ENCODE data around the gene SFXN2. TPM values are rescaled to one million over a fixed set of nuclear protein-coding genes. Genes with fewer than 3 reads are reported as not detected.
"Not testable (repeated sequence)": the region's sequence is repeated elsewhere in the genome, so short reads cannot be mapped to it uniquely, and the experiment has no call there.

The SFXN2 gene
- total RNA-seq, 1 experiment from 2014 or later = 5.4 TPM

GRCh38 chr10:102691285-102692066 lies 23.0 kb upstream of the SFXN2 start:
- Histone ChIP-seq H3F3A (ENCODE audit: insufficient read depth, low read depth) (no peaks in the 10 kb centered on the region), H2AFZ (no peak overlapping the region), H3K4me1 (replicated peaks; ENCODE audit: insufficient read depth) (peaks cover 6% of the 10 kb centered on the region), H3K36me3 (ENCODE audit: low read depth) (no peaks in the 10 kb centered on the region), H3K9me2 (ENCODE audit: insufficient read depth) (no peaks in the 10 kb centered on the region), H3K9me3 (ENCODE audit: insufficient read depth, low read depth) (no peaks in the 10 kb centered on the region), H3K27me3 (ENCODE audit: insufficient read depth, low read depth) (no peaks in the 10 kb centered on the region), H3K27ac (no peak overlapping the region), H3K4me2 (no peak overlapping the region), H3K79me2 (ENCODE audit: low read depth) (no peaks in the 10 kb centered on the region), H4K20me1 (ENCODE audit: insufficient read depth) (no peaks in the 10 kb centered on the region), H3K4me3 (no peak overlapping the region)
- no TSS peak for BruUV-seq (replicated peaks)
- intact Hi-C loops (cut with micrococcal nuclease; ENCODE audit: unreplicated experiment) = no loop called here
- CTCF ChIA-PET = no interaction called here
- DNase-seq = no peak
- POLR2A ChIA-PET (ENCODE audit: unreplicated experiment) = no interaction called here
- no peak for TF ChIP-seq EZH2 (IDR thresholded peaks at IDR 0.05; ENCODE audit: low read depth)
- TF ChIP-seq, protein P1, sequence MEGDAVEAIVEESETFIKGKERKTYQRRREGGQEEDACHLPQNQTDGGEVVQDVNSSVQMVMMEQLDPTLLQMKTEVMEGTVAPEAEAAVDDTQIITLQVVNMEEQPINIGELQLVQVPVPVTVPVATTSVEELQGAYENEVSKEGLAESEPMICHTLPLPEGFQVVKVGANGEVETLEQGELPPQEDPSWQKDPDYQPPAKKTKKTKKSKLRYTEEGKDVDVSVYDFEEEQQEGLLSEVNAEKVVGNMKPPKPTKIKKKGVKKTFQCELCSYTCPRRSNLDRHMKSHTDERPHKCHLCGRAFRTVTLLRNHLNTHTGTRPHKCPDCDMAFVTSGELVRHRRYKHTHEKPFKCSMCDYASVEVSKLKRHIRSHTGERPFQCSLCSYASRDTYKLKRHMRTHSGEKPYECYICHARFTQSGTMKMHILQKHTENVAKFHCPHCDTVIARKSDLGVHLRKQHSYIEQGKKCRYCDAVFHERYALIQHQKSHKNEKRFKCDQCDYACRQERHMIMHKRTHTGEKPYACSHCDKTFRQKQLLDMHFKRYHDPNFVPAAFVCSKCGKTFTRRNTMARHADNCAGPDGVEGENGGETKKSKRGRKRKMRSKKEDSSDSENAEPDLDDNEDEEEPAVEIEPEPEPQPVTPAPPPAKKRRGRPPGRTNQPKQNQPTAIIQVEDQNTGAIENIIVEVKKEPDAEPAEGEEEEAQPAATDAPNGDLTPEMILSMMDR (conservative IDR thresholded peaks at IDR 0.05) = no peak

- CTCF ChIA-PET = interaction anchor here (0.7 kb wide), 1 partner anchor 19 kb away, joined by 5 read pairs; no protein-coding TSS in a partner anchor
- H3F3A ChIP-seq (ENCODE audit: insufficient read depth, low read depth); intact Hi-C loops (cut with micrococcal nuclease; ENCODE audit: unreplicated experiment); H3K9me2 ChIP-seq (ENCODE audit: insufficient read depth); POLR2A ChIA-PET (ENCODE audit: unreplicated experiment); H2AFZ ChIP-seq; H3K4me1 ChIP-seq (replicated peaks; ENCODE audit: insufficient read depth); H3K79me2 ChIP-seq (ENCODE audit: low read depth); H3K36me3 ChIP-seq (ENCODE audit: low read depth); H3K27ac ChIP-seq; H3K9me3 ChIP-seq (ENCODE audit: insufficient read depth, low read depth); H4K20me1 ChIP-seq (ENCODE audit: insufficient read depth); H3K4me3 ChIP-seq; BruUV-seq (replicated peaks); H3K27me3 ChIP-seq (ENCODE audit: insufficient read depth, low read depth): not testable (repeated sequence)
- DNase-seq = peak; percentile 67 to 75
- peak overlapping the region; percentile 63 for H3K4me2 ChIP-seq
Measured at GRCh38 chr10:102695401-102695800, 19.0 kb upstream of the SFXN2 start.

DNA sequence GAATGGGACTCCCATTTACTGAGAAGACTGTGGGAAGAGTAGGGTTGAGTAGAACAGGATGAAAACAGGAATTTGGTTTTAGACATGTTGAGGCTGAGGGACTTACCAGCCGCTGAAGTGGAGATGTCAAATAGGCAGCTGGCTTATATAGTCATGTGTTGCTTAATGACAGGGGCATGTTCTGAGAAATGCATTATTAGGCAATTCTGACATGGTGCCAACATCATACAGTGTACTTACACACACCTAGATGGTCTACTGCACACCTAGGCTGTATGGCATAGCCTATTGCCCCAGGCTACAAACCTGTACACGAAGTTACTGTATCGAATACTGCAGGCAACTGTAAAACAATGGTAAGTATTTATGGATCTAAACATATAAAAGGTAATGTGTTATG lies 17.7 kb upstream of the SFXN2 start:
- no peak overlapping the region for H3K4me3 ChIP-seq
- ChIA-PET POLR2A (ENCODE audit: unreplicated experiment) (interaction anchor here (0.6 kb wide), 1 partner anchor 31 kb away, joined by 10 read pairs; no protein-coding TSS in a partner anchor), CTCF (no interaction called here)
- no peaks in the 10 kb centered on the region for H3K27me3 ChIP-seq (ENCODE audit: insufficient read depth, low read depth)
- no peak overlapping the region for H3K4me2 ChIP-seq
- H3K79me2 ChIP-seq (ENCODE audit: low read depth) = no peaks in the 10 kb centered on the region
- peaks cover 6% of the 10 kb centered on the region for H3K4me1 ChIP-seq (replicated peaks; ENCODE audit: insufficient read depth)
- no peaks in the 10 kb centered on the region for H4K20me1 ChIP-seq (ENCODE audit: insufficient read depth)
- BruUV-seq (replicated peaks) = no TSS peak
- no peak overlapping the region for H2AFZ ChIP-seq
- no peaks in the 10 kb centered on the region for H3K9me3 ChIP-seq (ENCODE audit: insufficient read depth, low read depth)
- DNase-seq = peak in 1 of 2 experiments; percentile 52
- intact Hi-C loops (cut with micrococcal nuclease; ENCODE audit: unreplicated experiment) = no loop called here
- H3K36me3 ChIP-seq (ENCODE audit: low read depth) = no peaks in the 10 kb centered on the region
- H3K9me2 ChIP-seq (ENCODE audit: insufficient read depth) = no peaks in the 10 kb centered on the region
- TF ChIP-seq, protein P1 (conservative IDR thresholded peaks at IDR 0.05) = no peak
- no peak for TF ChIP-seq EZH2 (IDR thresholded peaks at IDR 0.05; ENCODE audit: low read depth)
- no peak overlapping the region for H3K27ac ChIP-seq
- H3F3A ChIP-seq (ENCODE audit: insufficient read depth, low read depth) = no peaks in the 10 kb centered on the region

DNA sequence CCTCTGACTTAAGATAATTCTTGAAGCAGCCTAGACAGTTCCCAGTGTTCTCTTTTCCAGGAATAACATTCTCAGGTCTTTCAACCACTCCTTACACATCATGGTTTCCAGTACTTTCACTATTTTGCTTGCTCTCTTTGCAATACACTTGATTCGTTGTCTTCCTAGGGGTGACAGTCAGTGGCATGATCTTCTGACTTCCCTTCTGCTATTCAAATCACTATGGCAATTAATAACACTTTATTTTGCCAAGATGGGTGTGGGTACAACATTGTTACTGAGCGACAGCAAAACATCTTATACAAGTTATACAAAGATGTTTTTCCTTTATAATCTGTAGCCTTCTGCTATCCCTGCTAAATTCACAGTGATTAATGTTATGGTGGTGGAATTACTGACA lies 15.5 kb upstream of the SFXN2 start:
- H3K9me3 ChIP-seq (ENCODE audit: insufficient read depth, low read depth) = no peaks in the 10 kb centered on the region
- H3K27me3 ChIP-seq (ENCODE audit: insufficient read depth, low read depth) = no peaks in the 10 kb centered on the region
- TF ChIP-seq, protein P1 (conservative IDR thresholded peaks at IDR 0.05) = no peak
- no peak for TF ChIP-seq EZH2 (IDR thresholded peaks at IDR 0.05; ENCODE audit: low read depth)
- no peaks in the 10 kb centered on the region for H4K20me1 ChIP-seq (ENCODE audit: insufficient read depth)
- no peak overlapping the region for H2AFZ ChIP-seq
- BruUV-seq (replicated peaks) = no TSS peak
- ChIA-PET POLR2A (ENCODE audit: unreplicated experiment) (no interaction called here), CTCF (no interaction called here)
- intact Hi-C loops (cut with micrococcal nuclease; ENCODE audit: unreplicated experiment) = no loop called here
- no peaks in the 10 kb centered on the region for H3F3A ChIP-seq (ENCODE audit: insufficient read depth, low read depth)
- no peaks in the 10 kb centered on the region for H3K79me2 ChIP-seq (ENCODE audit: low read depth)
- no peak overlapping the region for H3K4me3 ChIP-seq
- no peaks in the 10 kb centered on the region for H3K9me2 ChIP-seq (ENCODE audit: insufficient read depth)
- DNase-seq = no peak
- H3K4me2 ChIP-seq = no peak overlapping the region
- no peaks in the 10 kb centered on the region for H3K36me3 ChIP-seq (ENCODE audit: low read depth)
- H3K4me1 ChIP-seq (replicated peaks; ENCODE audit: insufficient read depth) = peaks cover 6% of the 10 kb centered on the region
- H3K27ac ChIP-seq = no peak overlapping the region

Measured in PC-9 (cell line).